IPS-18a (cell line): ENCODE measurements around the gene RNF214.

Experiments used
- H3K27ac ChIP-seq: one replicate; pipeline ENCODE4 v1.5.1; 2013; ENCODE audit warnings: low read length
- H3K27me3 ChIP-seq: one replicate; pipeline ENCODE4 v1.6.1; 2013; ENCODE audit warnings: mild to moderate bottlenecking, low read length; ENCODE audit not compliant: control insufficient read depth, insufficient read depth
- H3K36me3 ChIP-seq: one replicate; pipeline ENCODE4 v1.6.1; 2013; ENCODE audit warnings: low read depth, low read length; ENCODE audit not compliant: control insufficient read depth
- H3K4me1 ChIP-seq: one replicate; pipeline ENCODE4 v1.6.1; 2013; ENCODE audit warnings: low read depth, low read length; ENCODE audit not compliant: control insufficient read depth
- H3K4me3 ChIP-seq: one replicate; pipeline ENCODE4 v1.5.1; 2013; ENCODE audit warnings: low read length
- H3K9ac ChIP-seq: one replicate; pipeline ENCODE4 v1.6.1; 2013; ENCODE audit warnings: mild to moderate bottlenecking, low read length, moderate library complexity
- H3K9me3 ChIP-seq: one replicate; pipeline ENCODE4 v1.6.1; 2013; ENCODE audit warnings: low read depth, low read length; ENCODE audit not compliant: control insufficient read depth

The RNF214 gene

DNA sequence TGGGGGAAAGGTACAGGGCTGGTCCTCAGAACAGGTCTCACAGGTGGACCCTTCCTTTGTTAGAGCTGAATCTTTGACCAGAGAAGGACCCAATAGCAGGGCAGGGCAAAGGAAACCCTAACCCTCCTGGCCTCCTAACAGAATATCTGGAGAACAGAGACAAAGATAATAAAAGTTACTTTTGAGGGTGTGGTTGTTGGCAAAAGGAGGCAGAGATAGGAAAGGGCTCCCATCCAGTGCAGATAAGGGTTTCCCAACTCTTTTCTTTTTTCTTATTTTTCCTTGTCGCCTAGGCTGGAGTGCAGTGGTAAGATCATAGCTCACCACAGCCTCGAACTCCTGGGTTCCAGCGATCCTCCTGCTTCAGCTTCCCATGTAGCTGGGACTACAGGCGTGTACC is 12.5 kb upstream of the RNF214 start:
- Histone ChIP-seq H3K4me3 (no peak overlapping the region), H3K27me3 (no peaks in the 10 kb centered on the region), H3K27ac (no peak overlapping the region), H3K4me1 (no peaks in the 10 kb centered on the region), H3K9me3 (no peaks in the 10 kb centered on the region), H3K9ac (no peak overlapping the region), H3K36me3 (peaks cover 23% of the 10 kb centered on the region)

DNA sequence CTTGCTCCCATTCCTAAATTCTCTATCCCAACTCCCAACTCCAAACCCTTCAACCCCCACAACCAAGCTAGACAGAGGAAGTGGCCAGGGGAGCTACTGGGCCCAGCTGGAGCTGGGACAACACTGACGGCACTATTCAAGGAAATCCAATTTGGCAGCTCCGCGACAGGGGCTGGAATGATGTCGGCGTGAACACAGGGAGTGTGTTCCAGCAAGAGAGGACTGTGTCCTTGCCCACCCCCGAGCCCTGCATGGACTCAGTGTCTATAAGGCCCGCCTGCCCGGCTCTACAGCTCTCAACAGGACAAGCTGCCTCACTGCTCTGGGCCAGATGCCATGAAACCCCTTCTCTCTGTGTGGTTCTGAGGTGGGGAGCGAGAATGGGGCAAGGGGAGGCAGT is 11.9 kb upstream of the RNF214 start:
- Histone ChIP-seq H3K9ac (no peak overlapping the region), H3K4me1 (no peaks in the 10 kb centered on the region), H3K9me3 (no peaks in the 10 kb centered on the region), H3K27ac (no peak overlapping the region), H3K27me3 (no peaks in the 10 kb centered on the region), H3K36me3 (peaks cover 23% of the 10 kb centered on the region), H3K4me3 (no peak overlapping the region)

DNA sequence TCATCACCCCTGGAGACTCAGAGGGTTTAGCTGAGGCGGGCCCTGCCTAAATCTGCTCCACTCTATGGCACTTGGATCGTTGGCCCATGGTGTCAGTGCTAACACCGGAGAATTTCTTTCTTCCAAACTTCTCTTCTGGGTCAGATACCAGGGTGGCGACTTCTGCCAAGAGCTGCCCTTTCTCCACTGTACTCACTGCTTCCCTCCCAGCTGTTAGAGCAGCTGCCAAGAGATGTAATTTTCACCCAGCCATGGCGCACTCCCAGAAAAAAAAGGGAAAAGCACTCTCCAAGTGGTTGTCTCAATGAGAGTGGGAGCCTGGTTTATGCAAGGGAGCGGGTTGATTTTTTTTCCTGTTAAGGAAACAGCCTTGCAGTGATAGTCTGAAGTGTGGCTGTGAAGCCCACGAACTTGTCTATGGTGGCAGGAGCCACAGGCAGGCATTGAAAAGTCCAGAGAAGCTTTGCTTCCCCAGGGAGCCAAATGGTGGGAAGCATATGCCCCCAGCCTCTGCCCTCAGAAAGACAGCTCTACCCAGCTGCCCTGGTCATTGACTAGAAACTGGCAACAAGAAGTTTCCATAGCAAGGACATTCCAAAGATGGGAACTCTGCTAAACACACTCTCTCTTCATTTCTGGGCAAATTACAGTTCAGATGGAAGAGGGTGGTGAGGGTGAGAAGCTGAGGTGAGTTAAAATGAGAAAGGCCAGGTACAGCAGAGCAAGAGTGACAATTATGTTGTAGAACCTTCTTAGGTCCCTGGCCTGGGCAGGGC is 11.3 kb upstream of the RNF214 start:
- peaks cover 23% of the 10 kb centered on the region for H3K36me3 ChIP-seq
- no peaks in the 10 kb centered on the region for H3K4me1 ChIP-seq
- no peak overlapping the region for H3K4me3 ChIP-seq
- H3K27ac ChIP-seq = no peak overlapping the region
- no peaks in the 10 kb centered on the region for H3K9me3 ChIP-seq
- H3K27me3 ChIP-seq = no peaks in the 10 kb centered on the region
- no peak overlapping the region for H3K9ac ChIP-seq

DNA sequence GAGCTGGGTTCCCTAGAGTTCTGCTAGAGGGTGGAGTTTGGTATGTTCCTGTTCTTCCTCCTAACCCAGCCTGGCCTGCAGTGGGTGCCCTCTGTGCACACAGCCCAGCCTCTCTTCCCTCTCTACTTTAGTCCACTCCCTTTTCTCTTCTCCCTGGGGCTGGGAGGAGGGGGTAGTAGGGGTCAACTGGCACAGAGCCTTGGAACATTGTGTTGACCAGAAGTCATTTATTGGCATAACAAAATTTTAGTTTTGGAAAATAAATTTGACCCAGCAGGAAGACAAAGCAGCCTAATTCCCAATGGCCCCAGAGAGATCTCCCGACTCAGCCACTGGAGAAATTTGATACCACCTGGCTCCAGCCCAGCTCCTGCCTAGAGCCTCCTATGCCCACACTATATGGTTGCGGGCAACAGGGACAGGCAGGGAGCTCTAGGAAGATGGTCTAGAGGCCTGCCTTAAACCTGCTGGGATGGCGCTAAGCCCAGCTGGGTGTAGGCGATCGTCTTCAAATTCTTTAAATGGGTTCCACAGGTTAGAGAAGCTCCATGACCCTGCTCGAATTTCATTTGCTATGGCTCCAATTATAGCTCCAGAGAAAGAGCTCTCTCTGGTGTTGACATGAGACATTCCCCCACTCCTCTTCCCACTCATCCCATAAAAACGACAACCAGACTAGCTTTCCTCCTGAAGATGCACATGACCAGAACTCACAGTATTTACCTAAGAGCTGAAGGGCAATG is 10.5 kb upstream of the RNF214 start:
- H3K9ac ChIP-seq = no peak overlapping the region
- H3K27ac ChIP-seq = no peak overlapping the region
- H3K4me3 ChIP-seq = no peak overlapping the region
- no peaks in the 10 kb centered on the region for H3K4me1 ChIP-seq
- H3K36me3 ChIP-seq = peaks cover 23% of the 10 kb centered on the region
- H3K9me3 ChIP-seq = no peaks in the 10 kb centered on the region
- no peaks in the 10 kb centered on the region for H3K27me3 ChIP-seq

DNA sequence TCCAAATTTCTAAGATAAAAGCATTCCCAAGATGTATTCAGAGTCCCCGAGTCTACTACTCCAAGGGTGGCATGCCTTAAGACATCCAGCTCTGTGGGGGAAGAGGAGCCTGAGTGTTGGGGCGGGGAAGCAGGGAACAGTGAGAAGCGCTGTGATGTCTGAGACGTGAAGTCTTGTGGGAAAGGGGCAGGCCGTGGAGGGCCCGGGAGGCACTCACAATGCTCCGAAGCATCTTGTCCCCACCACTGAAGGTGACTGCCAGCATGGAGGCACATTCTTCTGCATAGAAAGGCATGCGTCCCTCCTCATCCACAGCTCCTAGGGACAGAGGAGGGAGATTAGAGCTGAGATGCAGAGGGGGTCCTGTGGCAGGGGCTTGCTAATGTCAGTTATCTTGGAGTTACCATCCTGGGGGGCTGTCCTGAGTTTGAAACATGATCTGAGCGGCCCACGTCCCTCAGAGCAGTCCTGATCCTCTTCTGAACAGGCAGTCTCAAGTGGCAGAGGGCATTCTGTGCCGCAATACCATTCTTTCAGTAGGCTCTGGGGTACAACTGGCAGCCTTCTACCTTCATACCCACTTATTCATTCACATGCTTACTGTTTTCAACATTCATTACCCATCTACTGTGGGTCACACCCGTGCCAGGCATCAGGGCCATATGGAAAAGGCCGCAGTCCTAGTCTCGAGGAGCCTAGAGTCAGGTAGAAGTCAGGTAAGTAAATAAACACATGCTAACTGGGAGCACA is 9.3 kb upstream of the RNF214 start:
- Histone ChIP-seq H3K36me3 (peaks cover 25% of the 10 kb centered on the region), H3K9ac (no peak overlapping the region), H3K27me3 (no peaks in the 10 kb centered on the region), H3K27ac (no peak overlapping the region), H3K4me3 (no peak overlapping the region), H3K4me1 (no peaks in the 10 kb centered on the region), H3K9me3 (no peaks in the 10 kb centered on the region)

DNA sequence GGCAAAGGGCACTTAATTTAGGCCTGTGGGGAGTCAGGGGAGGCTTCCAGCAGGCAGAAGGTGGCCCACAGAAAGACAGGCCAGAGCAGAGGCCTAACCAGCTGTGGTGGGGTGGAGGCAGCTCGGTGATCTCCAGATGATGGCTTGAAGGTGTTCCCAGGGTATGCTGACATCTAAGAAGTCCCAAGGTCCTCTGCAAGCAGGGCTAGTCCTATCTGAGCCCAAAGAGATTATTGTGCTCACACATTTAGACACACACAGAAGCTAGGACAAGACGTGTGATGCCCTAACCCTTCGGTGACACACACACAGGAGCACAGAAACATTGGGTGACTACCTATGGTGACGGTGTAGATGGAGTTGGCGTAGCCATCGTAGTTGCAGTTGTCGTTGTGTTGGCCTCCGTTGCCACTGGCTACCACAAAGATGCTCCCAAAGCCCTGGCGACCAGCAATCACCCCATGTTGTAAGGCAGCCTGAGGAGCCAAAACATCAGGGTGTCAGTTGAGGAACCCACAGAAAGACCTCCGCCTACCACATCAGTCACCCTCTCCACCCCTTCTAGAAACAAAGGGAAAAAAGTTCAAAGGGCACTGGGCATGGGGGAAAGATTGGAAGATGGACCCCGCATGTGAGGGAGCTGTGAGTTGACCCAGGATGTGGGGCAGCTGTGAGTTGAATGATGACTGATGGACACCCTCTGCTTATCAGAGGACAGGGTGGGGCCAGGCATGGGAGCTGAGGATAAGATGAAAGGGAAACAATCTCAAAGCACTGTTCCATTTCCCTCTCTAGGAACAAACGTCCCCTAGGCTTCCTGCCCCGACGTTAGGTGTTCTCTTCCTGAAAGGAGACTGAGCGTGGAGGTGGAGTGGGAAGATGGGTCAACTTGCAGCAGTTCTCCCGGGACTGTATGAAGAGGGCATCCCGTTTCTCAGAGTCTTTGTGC is 8.5 kb upstream of the RNF214 start:
- H3K4me1 ChIP-seq = no peaks in the 10 kb centered on the region
- peaks cover 25% of the 10 kb centered on the region for H3K36me3 ChIP-seq
- H3K27me3 ChIP-seq = no peaks in the 10 kb centered on the region
- no peak overlapping the region for H3K4me3 ChIP-seq
- H3K9ac ChIP-seq = no peak overlapping the region
- H3K9me3 ChIP-seq = no peaks in the 10 kb centered on the region
- H3K27ac ChIP-seq = no peak overlapping the region

DNA sequence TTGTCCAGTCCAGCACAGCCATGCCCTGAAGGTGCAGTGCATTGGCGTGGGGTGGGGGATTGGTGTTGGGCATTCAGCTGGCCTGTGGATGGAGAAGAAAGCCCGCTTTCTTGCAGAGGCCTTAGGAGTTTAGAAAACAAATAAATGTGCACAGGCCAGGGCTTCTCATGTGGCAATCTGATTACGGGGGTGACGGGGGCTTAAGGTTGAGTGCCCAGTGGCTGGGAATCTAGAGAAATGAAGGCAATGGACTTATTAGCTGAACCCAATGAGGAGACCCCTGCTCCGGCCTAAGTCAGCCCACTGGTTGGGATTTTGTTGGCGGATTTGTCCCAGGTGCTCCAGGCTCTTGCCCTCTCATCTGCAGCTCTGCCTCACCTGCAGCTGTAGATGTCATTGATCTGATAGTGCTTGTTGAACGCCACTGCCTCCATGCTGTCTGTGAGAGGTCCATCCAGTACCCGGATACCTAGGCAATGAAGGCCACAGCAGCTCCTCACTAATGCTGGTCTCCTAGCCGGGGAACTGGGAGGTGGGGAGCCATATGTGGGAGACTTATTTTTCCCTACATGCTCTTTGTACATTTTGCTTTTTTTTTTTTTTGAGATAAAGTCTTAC is 6.8 kb upstream of the RNF214 start:
- no peaks in the 10 kb centered on the region for H3K27me3 ChIP-seq
- H3K36me3 ChIP-seq = peaks cover 21% of the 10 kb centered on the region
- H3K27ac ChIP-seq = no peak overlapping the region
- no peak overlapping the region for H3K4me3 ChIP-seq
- H3K4me1 ChIP-seq = no peaks in the 10 kb centered on the region
- H3K9ac ChIP-seq = no peak overlapping the region
- no peaks in the 10 kb centered on the region for H3K9me3 ChIP-seq

DNA sequence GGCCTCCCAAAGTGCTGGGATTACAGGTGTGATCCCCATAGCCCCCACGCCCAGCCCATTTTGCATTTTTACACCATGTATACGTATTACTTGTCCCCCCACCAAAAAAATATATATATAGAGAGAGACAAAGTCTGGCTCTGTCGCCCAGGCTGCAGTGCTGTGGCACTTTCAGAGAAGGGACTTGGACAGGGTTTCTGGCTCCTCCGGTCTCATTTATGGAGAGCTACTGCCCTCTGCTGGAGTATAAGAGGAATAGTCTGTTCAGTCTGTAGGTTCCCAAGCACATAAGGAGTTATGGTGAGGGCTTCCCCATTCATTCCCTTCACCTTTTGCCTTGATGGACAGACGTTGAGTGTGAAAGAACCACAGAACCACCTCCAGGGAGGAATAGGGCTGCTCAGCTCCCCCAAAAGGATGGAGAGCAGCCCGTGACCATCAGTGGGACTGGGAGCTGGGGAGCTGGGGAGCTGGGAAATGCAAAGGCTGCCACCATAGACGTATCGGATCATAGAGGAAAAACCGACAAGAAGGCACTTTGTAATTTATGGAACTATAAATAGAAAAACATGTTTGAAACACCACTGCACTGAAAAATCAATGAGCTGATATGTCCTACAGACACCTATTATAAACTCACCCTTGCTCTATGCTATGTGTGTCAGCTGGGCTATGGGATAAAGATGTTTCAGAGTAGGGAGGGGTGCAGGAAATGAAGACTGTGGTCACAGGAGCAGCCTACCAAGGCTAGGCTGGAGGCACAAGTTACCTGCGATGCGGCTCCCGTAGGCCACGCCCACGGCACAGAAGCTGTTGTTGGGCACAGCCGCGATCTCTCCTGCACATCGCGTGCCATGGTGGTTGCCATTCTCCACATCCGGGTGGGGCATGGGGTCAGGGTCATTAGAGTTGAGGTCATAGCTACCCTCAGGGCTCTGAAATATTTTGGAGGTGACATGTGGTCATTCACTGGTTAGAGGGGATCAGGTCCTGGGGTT is 5.8 kb upstream of the RNF214 start:
- Histone ChIP-seq H3K4me1 (no peaks in the 10 kb centered on the region), H3K9me3 (no peaks in the 10 kb centered on the region), H3K27ac (no peak overlapping the region), H3K27me3 (no peaks in the 10 kb centered on the region), H3K9ac (no peak overlapping the region), H3K36me3 (peaks cover 21% of the 10 kb centered on the region), H3K4me3 (no peak overlapping the region)

DNA sequence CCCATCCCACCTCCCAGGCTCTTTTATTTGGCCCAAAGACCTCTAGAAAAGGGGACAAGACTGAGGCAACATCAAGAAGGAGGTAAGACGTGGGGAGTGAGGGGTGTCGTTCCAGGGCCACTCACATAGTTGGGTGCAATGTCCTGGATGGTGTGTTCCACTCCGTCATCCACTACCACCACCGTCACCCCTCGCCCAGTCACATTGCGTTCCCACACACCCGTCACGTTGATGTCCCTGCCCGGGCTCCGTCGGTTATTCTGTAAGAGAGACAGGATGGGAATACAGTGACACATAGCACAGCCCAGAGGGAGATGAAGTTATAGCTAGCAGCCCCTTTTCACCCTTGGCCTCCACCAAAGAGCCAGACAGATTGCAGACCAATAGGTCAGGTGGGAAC is 4.4 kb upstream of the RNF214 start:
- H3K4me3 ChIP-seq = no peak overlapping the region

DNA sequence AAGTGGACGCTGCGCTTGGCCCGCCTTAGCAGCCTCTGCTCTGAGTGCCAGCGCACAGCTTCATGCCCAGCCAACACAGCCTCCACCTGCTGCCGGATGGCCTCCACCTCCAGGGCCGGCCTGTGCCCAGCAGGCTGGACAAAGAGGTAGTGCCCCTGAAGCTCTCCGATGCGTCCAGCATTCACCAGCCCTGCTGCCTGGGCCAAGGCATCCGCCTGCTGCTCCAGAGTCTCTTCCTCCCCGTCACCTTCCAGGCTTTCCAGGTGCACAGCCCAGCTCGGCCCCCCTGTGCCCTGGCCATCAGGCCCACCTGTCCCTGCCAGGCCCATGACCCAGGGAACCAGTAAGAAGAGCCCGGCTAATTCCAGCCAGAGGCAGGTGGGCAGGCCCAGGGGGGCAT is 3.1 kb upstream of the RNF214 start:
- Histone ChIP-seq H3K4me3 (no peak overlapping the region), H3K27ac (no peak overlapping the region), H3K36me3 (peaks cover 19% of the 10 kb centered on the region), H3K27me3 (no peaks in the 10 kb centered on the region), H3K9ac (no peak overlapping the region), H3K9me3 (no peaks in the 10 kb centered on the region), H3K4me1 (peaks cover 7% of the 10 kb centered on the region)

More for the DNA sequence above, 4.4 kb upstream of the RNF214 start:
- H3K9ac ChIP-seq = no peak overlapping the region
- H3K36me3 ChIP-seq = peaks cover 16% of the 10 kb centered on the region
- no peaks in the 10 kb centered on the region for H3K27me3 ChIP-seq
- no peaks in the 10 kb centered on the region for H3K9me3 ChIP-seq
- no peaks in the 10 kb centered on the region for H3K4me1 ChIP-seq
- H3K27ac ChIP-seq = no peak overlapping the region
